Neural progenitor cell (in vitro differentiated cells): ENCODE data around the gene MYH7.

Experiments used
- CTCF ChIP-seq: fragments of 200-600 bp; sonication (generic); IDR thresholded peaks from 2 replicates; pipeline ENCODE4 v1.5.1; 2017; ENCODE audit warnings: antibody characterized with exemption, mild to moderate bottlenecking
- EZH2phosphoT487 ChIP-seq: fragments of 200-600 bp; sonication (generic); IDR thresholded peaks from 2 replicates; pipeline ENCODE4 v1.6.1; 2017; ENCODE audit warnings: antibody characterized with exemption

GRCh38 chr14:23450379-23450778 lies 14.9 kb upstream of the MYH7 start:
- TF ChIP-seq CTCF, result no peak
- no peak for TF ChIP-seq EZH2phosphoT487
